Suppressor macrophage treated with lipopolysaccharide for 4 hours (primary cell): Measurements from ENCODE around the gene DDX1.
"Not testable (repeated sequence)": the region's sequence is repeated elsewhere in the genome, so short reads cannot be mapped to it uniquely, and the experiment has no call there.

Source experiments
- DNase-seq: peaks from one replicate; pipeline ENCODE4 v3.0.0-alpha.2; 2020

DDX1 gene

GRCh38 chr2:15678909-15679308, 87.2 kb downstream of the DDX1 start:
- DNase-seq = no peak

GRCh38 chr2:15679386-15679924, 87.8 kb downstream of the DDX1 start:
- no peak for DNase-seq

- not testable (repeated sequence) for DNase-seq
These were observed 88.5 kb downstream of the DDX1 start for GRCh38 chr2:15680132-15680531.
